ENCODE results near the gene PRPF40A. TPM values are rescaled to one million over a fixed set of nuclear protein-coding genes. Genes with fewer than 3 reads are reported as not detected.
A peak's percentile ranks its signal among the peaks of the same experiment; 100 is the strongest.
"Not testable (repeated sequence)": the region's sequence is repeated elsewhere in the genome, so short reads cannot be mapped to it uniquely, and the experiment has no call there.

The PRPF40A gene
- total RNA-seq, result 36.3 TPM
- long read RNA-seq, partial matches to known transcripts, result 29 of 41 reads
- long read RNA-seq, other reads (novel, unspliced or antisense), result 12 of 41 reads

GRCh38 chr2:152717228-152718075 lies at the start of gene PRPF40A:
PRPF40A (minus strand) TSS chr2:152717461; CDS start chr2:152717439, 22 bp downstream.
- intact Hi-C loops (cut with DNase I), result loop anchor here (5.0 to 10.0 kb wide), 2 partner anchors 383 to 540 kb away; partner anchors contain the start of genes FMNL2 and STAM2

GRCh38 chr2:152766928-152767327 lies 49.7 kb upstream of the PRPF40A start:
- intact Hi-C loops (cut with DNase I), result no loop called here
- no peak for DNase-seq (ENCODE audit: low spot score)

More at GRCh38 chr2:152717228-152718075, at the start of gene PRPF40A:
- peak; percentile 99 for DNase-seq (ENCODE audit: low spot score)

DNA sequence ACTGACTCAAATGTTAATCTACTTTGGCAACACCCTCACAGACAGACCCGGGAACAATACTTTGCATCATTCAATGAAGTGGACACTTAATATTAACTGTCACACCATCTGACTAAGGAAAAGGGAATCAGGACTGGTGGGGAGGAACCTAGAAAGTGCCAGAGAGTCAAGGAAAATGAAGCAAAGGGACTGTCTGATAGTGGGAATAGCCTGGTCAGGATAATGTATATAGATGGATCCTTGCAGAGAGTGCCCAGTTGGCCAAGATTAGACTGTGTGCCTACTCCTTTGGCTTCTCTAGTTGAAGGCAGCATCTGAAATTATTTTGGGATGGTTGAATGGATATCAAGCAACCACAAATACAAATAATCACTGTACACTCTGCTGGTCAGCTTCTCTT lies 46.4 kb upstream of the PRPF40A start:
- DNase-seq (ENCODE audit: low spot score), result no peak
- intact Hi-C loops (cut with DNase I), result no loop called here

DNA sequence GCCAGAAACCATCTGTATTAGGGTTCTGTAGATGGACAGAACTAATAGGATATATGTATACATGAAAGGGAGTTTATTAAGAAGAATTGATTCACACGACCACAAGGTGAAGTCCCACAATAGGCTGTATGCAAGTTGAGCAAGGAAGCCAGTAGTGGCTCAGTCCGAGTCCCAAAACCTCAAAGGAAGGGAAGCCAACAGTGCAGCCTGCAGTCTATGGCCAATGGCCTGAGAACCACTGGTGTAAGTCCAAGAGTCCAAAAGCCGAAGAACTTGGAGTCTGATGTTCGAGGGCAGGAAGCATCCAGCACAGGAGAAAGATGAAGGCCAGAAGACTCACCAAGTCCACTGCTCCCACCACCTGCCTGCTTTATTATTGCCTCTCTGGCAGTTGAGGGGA lies 45.9 kb upstream of the PRPF40A start:
- intact Hi-C loops (cut with DNase I), result not testable (repeated sequence)

GRCh38 chr2:152762202-152762601 lies 44.9 kb upstream of the PRPF40A start:
- no peak for DNase-seq (ENCODE audit: low spot score)
- intact Hi-C loops (cut with DNase I), result no loop called here

More for the DNA sequence above, 45.9 kb upstream of the PRPF40A start:
- DNase-seq (ENCODE audit: low spot score), result not testable (repeated sequence)

DNA sequence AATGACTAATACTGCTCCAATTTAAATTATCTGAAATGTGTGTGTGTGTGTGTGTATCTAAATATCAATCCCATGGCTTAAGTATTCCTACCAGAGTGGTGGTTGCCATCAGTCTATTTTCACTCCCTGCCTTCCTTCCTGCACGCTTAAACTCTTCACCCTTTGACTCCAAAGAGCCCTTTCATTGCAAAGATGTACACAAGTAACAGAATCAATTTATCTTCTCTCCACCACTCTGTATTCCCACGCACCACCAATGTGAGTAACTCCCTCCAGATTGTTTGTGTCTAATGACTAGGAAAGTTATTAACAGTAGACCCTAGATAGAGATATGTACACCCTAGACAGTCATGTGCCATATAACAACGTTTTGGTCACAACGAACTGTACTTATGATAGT lies 44.0 kb upstream of the PRPF40A start:
- intact Hi-C loops (cut with DNase I), result no loop called here
- no peak for DNase-seq (ENCODE audit: low spot score)

DNA sequence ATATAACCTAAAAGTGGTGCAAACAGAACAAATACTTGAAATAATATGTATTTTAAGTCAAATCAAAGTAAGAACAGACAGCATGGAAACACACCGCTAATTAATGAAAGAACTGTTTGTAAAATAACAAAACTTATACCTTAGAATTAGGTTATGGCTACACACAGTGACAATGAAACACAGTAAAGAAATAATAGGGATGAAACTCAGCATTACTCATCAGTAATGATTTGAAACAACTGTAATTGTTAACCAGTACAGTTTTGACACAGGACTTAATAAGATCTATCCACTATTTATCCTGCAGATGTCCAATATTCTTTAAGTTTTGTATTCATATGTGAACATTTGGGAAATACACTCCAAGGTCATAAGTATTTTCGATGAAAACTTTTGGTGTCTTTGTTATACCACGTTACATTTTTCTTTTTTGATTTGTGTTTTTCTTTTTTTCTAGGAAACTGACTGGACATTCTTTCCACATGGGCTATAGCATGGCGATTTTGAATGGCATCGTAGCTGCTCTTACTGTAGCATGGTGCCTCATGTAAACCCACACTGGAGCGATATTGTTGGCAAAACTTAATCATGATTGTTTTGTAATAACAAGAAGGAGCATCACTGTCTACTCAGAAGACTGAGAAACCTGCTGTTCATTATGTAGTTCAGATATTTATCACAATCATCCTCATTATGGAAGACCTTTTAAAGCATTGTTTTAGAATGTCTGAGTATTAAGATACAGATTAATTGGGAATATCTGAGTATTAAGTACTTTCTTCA lies 42.2 kb upstream of the PRPF40A start:
- intact Hi-C loops (cut with DNase I), result no loop called here
- no peak for DNase-seq (ENCODE audit: low spot score)

GRCh38 chr2:152755029-152755428 lies 37.8 kb upstream of the PRPF40A start:
- intact Hi-C loops (cut with DNase I), result no loop called here
- DNase-seq (ENCODE audit: low spot score), result no peak

GRCh38 chr2:152747751-152748150 lies 30.5 kb upstream of the PRPF40A start:
- intact Hi-C loops (cut with DNase I); DNase-seq (ENCODE audit: low spot score): not testable (repeated sequence)

- DNase-seq (ENCODE audit: low spot score), result no peak
- intact Hi-C loops (cut with DNase I), result no loop called here
These were observed 25.7 kb upstream of the PRPF40A start for GRCh38 chr2:152743002-152743401.

DNA sequence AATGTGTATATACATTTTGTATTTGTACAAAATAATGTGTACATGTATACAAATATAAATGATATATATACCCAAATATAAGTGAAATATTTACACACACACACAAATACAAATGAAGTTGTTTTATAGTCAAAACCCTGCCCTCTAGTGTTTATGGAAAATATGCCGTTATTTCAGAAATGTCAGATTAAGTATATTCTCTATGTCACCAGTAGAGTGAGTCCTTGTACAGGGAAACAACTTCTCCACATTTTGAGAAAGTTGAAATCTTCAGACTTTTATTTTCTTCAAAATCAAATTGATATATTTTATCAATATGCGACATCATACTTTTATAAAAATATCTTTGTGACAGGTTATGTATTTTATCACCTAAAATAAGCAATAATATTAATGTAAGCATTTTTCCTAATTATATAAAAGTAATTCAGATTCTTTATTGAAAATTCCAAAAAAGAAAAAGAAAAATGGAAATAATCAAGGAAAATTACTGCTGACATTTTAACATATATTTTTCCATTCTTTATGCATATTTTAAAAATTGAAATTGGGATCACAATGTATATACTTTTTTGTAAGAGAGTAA lies 23.6 kb upstream of the PRPF40A start:
- intact Hi-C loops (cut with DNase I), result no loop called here
- no peak for DNase-seq (ENCODE audit: low spot score)

GRCh38 chr2:152739705-152740104 lies 22.4 kb upstream of the PRPF40A start:
- intact Hi-C loops (cut with DNase I); DNase-seq (ENCODE audit: low spot score): not testable (repeated sequence)

- no peak for DNase-seq (ENCODE audit: low spot score)
- intact Hi-C loops (cut with DNase I), result no loop called here
These were observed 21.2 kb upstream of the PRPF40A start for GRCh38 chr2:152738438-152738837.

DNA sequence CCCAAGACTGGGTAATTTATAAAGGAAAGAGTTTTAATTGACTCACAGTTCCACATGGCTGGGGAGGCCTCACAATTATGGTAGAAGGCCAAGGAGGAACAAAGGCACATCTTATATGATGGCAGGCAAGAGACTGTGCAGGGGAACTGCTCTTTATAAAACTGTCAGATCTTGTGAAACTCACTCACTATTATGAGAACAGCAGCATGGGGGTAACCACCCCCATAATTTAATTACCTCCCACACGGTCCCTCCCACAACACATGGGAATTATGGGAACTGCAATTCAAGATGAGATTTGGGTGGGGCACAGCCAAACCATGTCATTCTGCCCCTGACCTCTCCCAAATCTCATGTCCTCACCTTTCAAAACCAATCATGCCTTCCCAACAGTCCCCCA lies 20.2 kb upstream of the PRPF40A start:
- DNase-seq (ENCODE audit: low spot score); intact Hi-C loops (cut with DNase I): not testable (repeated sequence)

DNA sequence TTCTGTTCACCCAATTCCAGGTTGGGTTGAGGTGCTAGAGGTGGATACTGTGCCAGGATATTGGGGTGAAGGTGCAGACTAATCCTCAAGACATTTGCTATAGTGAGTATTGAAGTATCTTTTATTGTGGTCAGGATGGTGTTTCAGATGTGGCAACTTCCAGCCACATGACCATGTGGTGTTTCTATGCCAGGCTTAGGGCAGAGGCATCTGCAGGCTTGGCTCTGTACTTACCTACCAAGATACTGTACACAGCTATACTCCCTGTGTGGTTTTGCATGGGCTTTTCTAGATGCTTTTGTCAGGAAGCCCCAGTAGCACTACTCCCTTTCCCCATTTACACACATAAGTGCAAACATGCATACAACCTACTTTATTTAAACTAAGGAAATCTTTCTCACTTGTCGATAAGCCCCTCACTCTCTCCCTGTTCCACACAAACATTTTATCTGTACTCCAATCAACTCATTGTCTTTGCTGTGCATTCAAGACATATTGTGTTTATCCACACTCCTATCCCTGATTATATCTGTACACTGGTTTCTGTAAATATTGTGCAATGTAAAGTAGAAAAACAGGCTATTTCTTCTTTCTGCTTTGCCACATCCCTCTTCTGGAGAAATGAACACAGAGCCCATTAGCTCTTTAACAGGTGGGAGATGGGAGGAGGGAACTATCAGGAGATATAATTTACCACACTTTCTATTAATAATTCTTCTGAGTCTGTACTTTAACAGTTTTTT lies 13.5 kb upstream of the PRPF40A start:
- no peak for DNase-seq (ENCODE audit: low spot score)
- intact Hi-C loops (cut with DNase I), result no loop called here

DNA sequence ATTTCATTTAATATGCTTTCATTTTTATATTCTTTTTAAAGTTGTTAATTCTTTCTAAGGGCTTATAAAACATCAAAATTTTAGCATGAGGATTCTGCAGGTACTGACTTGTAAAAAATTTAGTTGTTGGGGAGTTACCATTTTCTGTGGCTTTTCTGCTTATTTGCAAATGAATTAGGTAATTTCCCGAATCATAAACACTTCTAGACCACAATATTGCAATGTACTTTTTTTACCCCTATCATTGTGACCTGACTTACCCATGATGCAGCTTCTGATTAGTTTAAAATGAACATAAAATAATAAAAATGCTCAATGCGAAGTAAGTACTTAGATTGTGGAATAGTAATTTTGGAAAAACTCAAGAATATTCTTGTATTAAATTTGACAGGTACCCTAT lies 12.6 kb upstream of the PRPF40A start:
- intact Hi-C loops (cut with DNase I), result no loop called here
- no peak for DNase-seq (ENCODE audit: low spot score)

DNA sequence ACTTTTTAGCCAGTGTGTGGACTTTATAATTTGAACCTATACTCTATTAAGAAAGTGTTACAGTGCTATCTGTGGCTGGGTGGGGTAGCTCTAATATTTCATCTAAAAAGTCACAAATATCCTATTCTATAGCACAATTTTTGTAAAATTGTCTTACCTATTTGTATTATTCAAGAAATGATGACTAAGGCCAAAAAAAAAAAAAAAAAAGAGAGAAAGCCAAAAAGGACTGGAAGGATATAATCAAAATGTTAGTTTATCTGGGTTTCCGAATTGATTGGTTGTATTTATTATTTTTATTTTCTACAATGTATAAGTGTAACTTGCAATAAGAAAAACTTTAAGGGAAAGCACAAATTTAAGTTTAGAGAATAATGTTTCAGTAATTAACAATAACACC lies 6.7 kb upstream of the PRPF40A start:
- intact Hi-C loops (cut with DNase I), result no loop called here

DNA sequence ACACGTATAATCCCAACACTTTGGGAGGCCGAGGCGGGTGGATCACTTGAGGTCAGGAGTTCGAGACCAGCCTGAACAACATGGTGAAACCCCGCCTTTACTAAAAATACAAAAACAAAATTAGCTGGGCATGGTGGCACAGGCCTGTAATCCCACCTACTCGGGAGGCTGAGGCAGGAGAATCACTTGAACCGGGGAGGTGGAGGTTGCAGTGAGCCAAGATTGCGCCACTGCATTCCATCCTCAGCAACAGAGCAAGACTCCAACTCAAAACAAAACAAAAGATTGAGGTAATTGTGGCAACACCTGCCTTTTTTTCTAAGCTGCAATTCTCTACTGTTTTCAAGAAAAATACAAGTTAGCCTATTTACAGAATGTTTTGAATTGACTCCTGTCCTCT lies 5.4 kb upstream of the PRPF40A start:
- DNase-seq (ENCODE audit: low spot score); intact Hi-C loops (cut with DNase I): not testable (repeated sequence)

More for the DNA sequence above, 6.7 kb upstream of the PRPF40A start:
- DNase-seq (ENCODE audit: low spot score), result no peak

GRCh38 chr2:152720794-152721193 lies 3.5 kb upstream of the PRPF40A start:
- intact Hi-C loops (cut with DNase I), result no loop called here
- no peak for DNase-seq (ENCODE audit: low spot score)
